Kidney (tissue), 14 donors: Measurements from ENCODE around the gene EDAR. TPM values are rescaled to one million over a fixed set of nuclear protein-coding genes. Genes with fewer than 3 reads are reported as not detected.

Source experiments
- DNase-seq, 5 donors: peaks; one replicate each; pipeline ENCODE4 v3.0.0-alpha.2; 2013 to 2020
- FAIRE-seq: peaks from 2 replicates; lab custom pipeline; 2012; peaks lifted over from hg19 to GRCh38; lab: Jason Lieb, UNC
- H3K27ac ChIP-seq, 2 donors: one replicate each; pipeline ENCODE4 v1.7.0; 2013; ENCODE audit warnings: low read depth in 2 of 2, low read length in 2 of 2, inconsistent platforms in 1 of 2
- H3K27me3 ChIP-seq: one replicate; pipeline ENCODE4 v1.7.1; 2013; ENCODE audit warnings: low read length, inconsistent platforms; ENCODE audit not compliant: control insufficient read depth, insufficient read depth
- H3K36me3 ChIP-seq, 3 donors: one replicate each; pipeline versions ENCODE4 v1.7.0 to v1.7.1; 2013; ENCODE audit warnings: low read length in 3 of 3, control low read depth in 1 of 3, inconsistent platforms in 1 of 3; ENCODE audit not compliant: insufficient read depth in 3 of 3, control insufficient read depth in 2 of 3
- H3K4me1 ChIP-seq, 3 donors: one replicate each; pipeline versions ENCODE4 v1.7.0 to v1.7.1; 2013; ENCODE audit warnings: low read length in 3 of 3, inconsistent platforms in 1 of 3, low read depth in 1 of 3; ENCODE audit not compliant: control insufficient read depth in 2 of 3, insufficient read depth in 2 of 3
- H3K4me3 ChIP-seq, 3 donors: one replicate each; pipeline versions ENCODE4 v1.7.0 to v1.8.1; 2013; ENCODE audit warnings: low read length in 3 of 3, control low read depth in 1 of 3, inconsistent platforms in 1 of 3
- H3K9ac ChIP-seq, 3 donors: one replicate each; pipeline versions ENCODE4 v1.7.0 to v1.7.1; 2013; ENCODE audit warnings: low read length in 3 of 3, control low read depth in 1 of 3, inconsistent platforms in 1 of 3
- H3K9me3 ChIP-seq, 3 donors: one replicate each; pipeline versions ENCODE4 v1.7.0 to v1.7.1; 2013; ENCODE audit warnings: low read length in 3 of 3, control low read depth in 1 of 3, inconsistent platforms in 1 of 3; ENCODE audit not compliant: control insufficient read depth in 2 of 3, insufficient read depth in 1 of 3
- CTCF ChIP-seq: IDR thresholded peaks from 3 replicates; pipeline ENCODE4 v1.5.1; 2012; ENCODE audit warnings: mild to moderate bottlenecking, moderate library complexity, borderline replicate concordance; ENCODE audit not compliant: insufficient read depth; ENCODE audit errors: extremely low read depth
- intact Hi-C: fragments of 100-400 bp; cut with DNase I; formaldehyde crosslinking; loops from one replicate; pipeline ENCODE4 v1.11.1; 2022
- polyA plus RNA-seq: library from polyadenylated mRNA; stranded (reverse); fragments of 350-450 nt; fragmentation: Illumina TruSeq; extraction: RNeasy Lipid Tissue Mini Kit (QIAGEN cat#74804); gene quantifications from one replicate; pipeline ENCODE4 v1.2.3, GENCODE V29; 2014; ENCODE audit warnings: low read depth, low replicate concordance; ENCODE audit not compliant: insufficient read depth
- total RNA-seq: library from RNA; stranded (reverse); fragmentation: NEBNext Ultra II Directional; extraction: Animal tissue kit (Norgen Biotek cat#: 25700); gene quantifications from one replicate; pipeline ENCODE4 v1.2.1, GENCODE V29; 2021
- donor health status: control.
- donor health status: control.
- donor health status: control.
- donor health status: control.
- donor health status: control.
- donor health status: DM: yes; HTN: yes; CAD: no.
- donor health status: Normal renal cell carcinoma (clear cell type).

EDAR gene
- total and polyA plus RNA-seq, 2 donors from 2014 or later: 0.17 to 3.1 TPM

GRCh38 chr2:108943751-108944150 is 45.3 kb downstream of the EDAR start:
- H3K4me3 ChIP-seq: no peak overlapping the region
- no peaks in the 10 kb centered on the region for H3K27me3 ChIP-seq
- no peaks in the 10 kb centered on the region for H3K36me3 ChIP-seq
- TF ChIP-seq CTCF: no peak
- peaks cover 0 to 7% (median 4%) of the 10 kb centered on the region in 3 donors for H3K9me3 ChIP-seq
- peaks cover 0 to 5% (median 0%) of the 10 kb centered on the region in 3 donors for H3K4me1 ChIP-seq
- H3K27ac ChIP-seq: no peak overlapping the region
- no peak for FAIRE-seq
- no peak for DNase-seq
- no peak overlapping the region for H3K9ac ChIP-seq
- intact Hi-C loops: no loop called here

GRCh38 chr2:108942888-108943287 is 46.1 kb downstream of the EDAR start:
- peaks cover 0 to 5% (median 0%) of the 10 kb centered on the region in 3 donors for H3K4me1 ChIP-seq

GRCh38 chr2:108942231-108942825 is 46.7 kb downstream of the EDAR start:
- Histone ChIP-seq H3K4me1 (peaks cover 0 to 5% (median 1%) of the 10 kb centered on the region in 3 donors), H3K27me3 (no peaks in the 10 kb centered on the region), H3K4me3 (no peak overlapping the region), H3K9me3 (peaks cover 0 to 4% (median 3%) of the 10 kb centered on the region in 3 donors), H3K27ac (no peak overlapping the region), H3K9ac (no peak overlapping the region), H3K36me3 (no peaks in the 10 kb centered on the region)
- FAIRE-seq: no peak
- intact Hi-C loops: no loop called here
- TF ChIP-seq CTCF: no peak
- DNase-seq: peak in 1 of 5 donors; percentile 69

More at GRCh38 chr2:108942888-108943287, 46.1 kb downstream of the EDAR start:
- Histone ChIP-seq H3K9me3 (peaks cover 0 to 7% (median 4%) of the 10 kb centered on the region in 3 donors), H3K27ac (no peak overlapping the region), H3K36me3 (no peaks in the 10 kb centered on the region), H3K27me3 (no peaks in the 10 kb centered on the region), H3K4me3 (no peak overlapping the region), H3K9ac (no peak overlapping the region)
- DNase-seq (peak in 4 of 5 donors; percentile 61 to 83 (median 74)), FAIRE-seq (no peak)
- intact Hi-C loops: no loop called here
- no peak for TF ChIP-seq CTCF
